GM12874 (cell line): ENCODE measurements around the gene KIAA1217.

ENCODE experiments used
- TF ChIP-seq, protein P1 (sequence below): IDR thresholded peaks from 2 replicates; pipeline ENCODE4 v1.5.1; 2011; ENCODE audit warnings: low read depth, mild to moderate bottlenecking, control low read depth, low read length, moderate library complexity; ENCODE audit not compliant: insufficient read depth

The KIAA1217 gene

DNA sequence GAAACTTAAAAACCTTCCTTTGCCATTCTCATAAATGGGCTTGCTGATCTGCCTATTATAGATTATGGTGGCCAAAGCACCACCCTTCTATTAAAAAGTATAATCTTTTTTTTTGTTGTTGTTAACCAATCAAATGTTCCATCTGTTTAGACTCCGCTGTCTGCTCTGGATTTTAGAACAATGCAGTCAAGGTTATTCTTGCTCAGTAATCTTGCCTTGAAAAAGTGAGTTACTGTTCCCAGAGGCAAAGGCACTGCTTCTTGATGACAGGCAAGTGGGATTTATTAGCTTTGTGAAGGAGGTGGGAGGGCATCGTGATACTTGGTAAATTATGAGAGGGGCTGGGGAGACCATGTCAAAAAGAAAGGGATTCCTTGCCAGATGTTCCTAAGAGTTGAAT lies 143.5 kb downstream of the KIAA1217 start:
- TF ChIP-seq, protein P1, sequence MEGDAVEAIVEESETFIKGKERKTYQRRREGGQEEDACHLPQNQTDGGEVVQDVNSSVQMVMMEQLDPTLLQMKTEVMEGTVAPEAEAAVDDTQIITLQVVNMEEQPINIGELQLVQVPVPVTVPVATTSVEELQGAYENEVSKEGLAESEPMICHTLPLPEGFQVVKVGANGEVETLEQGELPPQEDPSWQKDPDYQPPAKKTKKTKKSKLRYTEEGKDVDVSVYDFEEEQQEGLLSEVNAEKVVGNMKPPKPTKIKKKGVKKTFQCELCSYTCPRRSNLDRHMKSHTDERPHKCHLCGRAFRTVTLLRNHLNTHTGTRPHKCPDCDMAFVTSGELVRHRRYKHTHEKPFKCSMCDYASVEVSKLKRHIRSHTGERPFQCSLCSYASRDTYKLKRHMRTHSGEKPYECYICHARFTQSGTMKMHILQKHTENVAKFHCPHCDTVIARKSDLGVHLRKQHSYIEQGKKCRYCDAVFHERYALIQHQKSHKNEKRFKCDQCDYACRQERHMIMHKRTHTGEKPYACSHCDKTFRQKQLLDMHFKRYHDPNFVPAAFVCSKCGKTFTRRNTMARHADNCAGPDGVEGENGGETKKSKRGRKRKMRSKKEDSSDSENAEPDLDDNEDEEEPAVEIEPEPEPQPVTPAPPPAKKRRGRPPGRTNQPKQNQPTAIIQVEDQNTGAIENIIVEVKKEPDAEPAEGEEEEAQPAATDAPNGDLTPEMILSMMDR = no peak

- TF ChIP-seq, protein P1 = no peak
Measured at GRCh38 chr10:24353319-24353718, 144.4 kb downstream of the KIAA1217 start.

GRCh38 chr10:24355056-24355688 lies 146.2 kb downstream of the KIAA1217 start:
- TF ChIP-seq, protein P1 = no peak

GRCh38 chr10:24357344-24358004 lies 148.5 kb downstream of the KIAA1217 start:
- TF ChIP-seq, protein P1 = no peak

- TF ChIP-seq, protein P1 = no peak
Measured at GRCh38 chr10:24358022-24358421, 149.1 kb downstream of the KIAA1217 start.

GRCh38 chr10:24360282-24361127 lies 151.6 kb downstream of the KIAA1217 start:
- TF ChIP-seq, protein P1 = peak; percentile 56; the same call in 1 of the 2 replicates

DNA sequence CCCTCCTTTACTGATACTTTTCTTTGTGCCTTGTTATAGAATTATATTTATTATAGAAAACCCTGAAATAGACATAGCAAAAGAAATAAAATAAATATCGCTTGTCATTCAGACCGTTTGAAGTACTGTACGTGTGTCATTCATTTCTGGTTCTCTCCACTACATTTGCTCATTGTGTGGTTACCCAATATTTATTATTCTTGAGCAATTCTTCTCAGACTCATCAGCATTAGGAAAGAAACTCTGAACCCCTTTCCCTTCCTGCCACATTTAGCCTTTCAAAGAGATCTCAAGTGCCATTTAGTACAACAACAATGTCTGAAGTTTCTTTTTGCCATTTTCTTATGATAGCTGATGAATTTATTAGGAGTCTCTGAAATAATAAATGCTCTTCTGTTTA lies 154.1 kb downstream of the KIAA1217 start:
- TF ChIP-seq, protein P1 = no peak
